Activated T-helper 1 cell treated with anti-CD3 and anti-CD28 coated beads, Interleukin-12 subunit alpha, Interleukin-12 subunit beta, Interleukin-2, Interleukin-4 antibody, amounts not matched to agents 30 ng/mL and 10 ng/mL and 1 ng/mL, durations not matched to agents 14 hours and 24 hours and 36 hours (primary cell): ENCODE measurements around the gene FLNB. TPM values are rescaled to one million over a fixed set of nuclear protein-coding genes. Genes with fewer than 3 reads are reported as not detected.

ENCODE experiments used
- DNase-seq: peaks from one replicate; pipeline ENCODE4 v3.0.0; 2021; ENCODE audit warnings: low spot score
- H3K27ac Mint-ChIP-seq: one replicate; pipeline ENCODE4 v1.8.0; 2021; ENCODE audit warnings: mild to moderate bottlenecking, mixed read lengths
- H3K27me3 Mint-ChIP-seq: one replicate; pipeline ENCODE4 v1.8.0; 2022; ENCODE audit warnings: mild to moderate bottlenecking, moderate library complexity, mixed read lengths; ENCODE audit not compliant: insufficient read depth
- H3K36me3 Mint-ChIP-seq: one replicate; pipeline ENCODE4 v1.8.0; 2021; ENCODE audit warnings: low read depth, mixed read lengths
- H3K4me1 Mint-ChIP-seq: one replicate; pipeline ENCODE4 v1.8.0; 2021; ENCODE audit warnings: low read depth, mixed read lengths
- H3K4me3 Mint-ChIP-seq: one replicate; pipeline ENCODE4 v1.8.0; 2021; ENCODE audit warnings: mild to moderate bottlenecking, moderate library complexity, mixed read lengths
- H3K9me3 Mint-ChIP-seq: one replicate; pipeline ENCODE4 v1.8.0; 2021; ENCODE audit warnings: mixed read lengths
- intact Hi-C: fragments of 100-400 bp; cut with micrococcal nuclease; formaldehyde crosslinking; loops from one replicate; pipeline ENCODE4 v1.15.1; 2024
- total RNA-seq: library from RNA; stranded (reverse); gene quantifications from 2 replicates; pipeline ENCODE4 v1.2.3, GENCODE V29; 2022

FLNB gene
- total RNA-seq = 22.3 and 24.1 TPM in 2 replicates

DNA sequence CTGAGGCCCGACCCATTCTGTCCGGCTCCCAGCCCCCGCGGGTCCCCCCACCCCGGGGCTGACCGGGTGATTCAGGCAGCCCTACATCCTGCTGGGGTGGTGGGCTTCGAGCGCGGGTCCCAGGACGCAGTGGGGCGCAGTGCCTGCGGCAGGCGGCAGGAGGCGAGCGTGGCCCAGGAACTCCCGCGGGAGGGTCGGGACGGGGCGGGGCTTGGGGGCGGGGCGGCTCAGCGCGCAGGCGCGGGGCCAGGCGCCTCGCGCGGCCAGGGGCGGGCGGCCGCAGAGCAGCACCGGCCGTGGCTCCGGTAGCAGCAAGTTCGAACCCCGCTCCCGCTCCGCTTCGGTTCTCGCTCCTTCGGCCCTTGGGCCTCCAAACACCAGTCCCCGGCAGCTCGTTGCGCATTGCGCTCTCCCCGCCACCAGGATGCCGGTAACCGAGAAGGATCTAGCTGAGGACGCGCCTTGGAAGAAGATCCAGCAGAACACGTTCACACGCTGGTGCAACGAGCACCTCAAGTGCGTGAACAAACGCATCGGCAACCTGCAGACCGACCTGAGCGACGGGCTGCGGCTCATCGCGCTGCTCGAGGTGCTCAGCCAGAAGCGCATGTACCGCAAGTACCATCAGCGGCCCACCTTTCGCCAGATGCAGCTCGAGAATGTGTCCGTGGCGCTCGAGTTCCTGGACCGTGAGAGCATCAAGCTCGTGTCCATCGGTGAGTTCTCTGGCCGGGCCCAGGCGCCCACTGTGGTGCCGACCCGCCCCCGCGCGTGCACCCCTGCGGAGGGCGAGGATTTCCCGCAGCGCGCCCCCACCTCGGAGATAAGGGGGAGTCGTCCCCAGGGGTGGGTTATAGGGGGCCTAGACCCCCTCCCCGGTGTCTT is at the start of gene FLNB:
TSS of gene FLNB (plus strand) at position 282 of the 885 bp plus-strand sequence. CDS start at position 425, 143 bp downstream.
- Mint-ChIP-seq H3K36me3 (peaks cover 8% of the 10 kb centered on the region), H3K27me3 (peaks cover 2% of the 10 kb centered on the region), H3K27ac (peak within 1 kb of the TSS; percentile 70), H3K9me3 (no peaks in the 10 kb centered on the region), H3K4me3 (peak within 1 kb of the TSS; percentile 85), H3K4me1 (peaks cover 39% of the 10 kb centered on the region)
- peak; percentile 65 for DNase-seq
- intact Hi-C loops = loop anchor here (1.0 to 10.0 kb wide), 9 partner anchors 25 to 426 kb away; partner anchors contain the start of genes ABHD6, HTD2, PDHB and RPP14

GRCh38 chr3:57958642-57959422 is 49.4 kb upstream of the FLNB start:
- no peaks in the 10 kb centered on the region for H3K9me3 Mint-ChIP-seq
- H3K4me3 Mint-ChIP-seq = no peak overlapping the region
- H3K36me3 Mint-ChIP-seq = no peaks in the 10 kb centered on the region
- no peak for DNase-seq
- H3K27ac Mint-ChIP-seq = no peak overlapping the region
- peaks cover 5% of the 10 kb centered on the region for H3K4me1 Mint-ChIP-seq
- no peaks in the 10 kb centered on the region for H3K27me3 Mint-ChIP-seq
- intact Hi-C loops = no loop called here

DNA sequence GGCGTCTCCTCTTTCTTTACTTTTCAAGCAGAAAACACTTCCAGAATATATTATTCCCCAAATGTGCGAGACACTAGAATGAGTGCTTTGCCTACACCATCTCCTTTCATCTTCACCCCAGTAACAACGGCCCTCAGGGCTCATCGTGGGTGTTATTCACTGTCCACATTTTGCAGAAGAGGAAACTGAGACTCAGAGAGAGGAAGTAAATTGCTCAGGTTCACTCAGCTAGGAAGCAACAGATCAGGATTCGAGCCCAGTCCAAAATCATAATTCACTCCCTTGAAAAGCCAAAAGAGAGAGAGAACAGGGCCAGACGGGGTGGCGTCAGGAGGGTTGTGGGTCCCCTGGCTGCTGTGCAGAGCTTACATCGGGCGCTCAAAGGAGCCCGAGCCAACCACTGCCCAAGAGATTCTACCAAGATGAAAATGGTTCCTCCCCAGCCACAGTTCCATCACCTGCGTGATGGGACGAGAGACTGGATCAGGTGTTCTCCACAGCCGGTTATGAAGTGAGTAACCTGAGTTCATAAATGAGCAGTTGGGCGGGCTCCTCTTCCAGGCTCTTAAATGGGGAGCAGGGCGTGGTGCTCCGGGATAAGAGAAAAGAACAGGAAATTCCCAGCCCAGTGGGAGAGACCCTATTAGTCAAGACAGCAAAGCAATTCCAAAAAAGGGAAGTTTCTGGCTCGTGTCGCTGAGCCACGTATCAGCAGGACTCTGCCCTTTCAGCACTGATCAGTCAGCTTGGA is 48.6 kb upstream of the FLNB start:
- DNase-seq = no peak
- Mint-ChIP-seq H3K27me3 (no peaks in the 10 kb centered on the region), H3K9me3 (no peaks in the 10 kb centered on the region), H3K27ac (no peak overlapping the region), H3K4me1 (peaks cover 5% of the 10 kb centered on the region), H3K36me3 (no peaks in the 10 kb centered on the region), H3K4me3 (no peak overlapping the region)
- intact Hi-C loops = no loop called here

DNA sequence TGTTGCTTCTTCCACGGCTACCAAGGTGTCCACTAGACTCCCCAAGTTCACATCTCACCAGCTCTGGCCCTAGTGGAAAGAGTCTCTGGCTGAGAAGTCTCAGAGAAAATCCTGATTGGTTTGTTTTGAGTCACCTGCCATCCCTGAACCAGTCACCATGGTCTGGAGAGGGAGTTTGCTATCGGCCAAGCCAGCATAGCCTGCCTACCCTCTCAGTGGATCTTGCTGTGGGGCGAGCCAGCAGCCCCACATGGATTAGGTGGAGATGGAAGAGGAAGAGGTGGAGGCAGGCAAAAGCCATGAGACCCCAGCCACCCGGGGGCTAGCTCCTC is 48.1 kb upstream of the FLNB start:
- intact Hi-C loops = no loop called here
- Mint-ChIP-seq H3K4me3 (no peak overlapping the region), H3K36me3 (no peaks in the 10 kb centered on the region), H3K9me3 (no peaks in the 10 kb centered on the region), H3K4me1 (peaks cover 5% of the 10 kb centered on the region), H3K27ac (no peak overlapping the region), H3K27me3 (no peaks in the 10 kb centered on the region)
- DNase-seq = no peak

GRCh38 chr3:57961177-57961827 is 46.9 kb upstream of the FLNB start:
- Mint-ChIP-seq H3K4me3 (no peak overlapping the region), H3K27me3 (no peaks in the 10 kb centered on the region), H3K27ac (no peak overlapping the region), H3K4me1 (peaks cover 5% of the 10 kb centered on the region), H3K9me3 (no peaks in the 10 kb centered on the region), H3K36me3 (no peaks in the 10 kb centered on the region)
- intact Hi-C loops = no loop called here
- no peak for DNase-seq

DNA sequence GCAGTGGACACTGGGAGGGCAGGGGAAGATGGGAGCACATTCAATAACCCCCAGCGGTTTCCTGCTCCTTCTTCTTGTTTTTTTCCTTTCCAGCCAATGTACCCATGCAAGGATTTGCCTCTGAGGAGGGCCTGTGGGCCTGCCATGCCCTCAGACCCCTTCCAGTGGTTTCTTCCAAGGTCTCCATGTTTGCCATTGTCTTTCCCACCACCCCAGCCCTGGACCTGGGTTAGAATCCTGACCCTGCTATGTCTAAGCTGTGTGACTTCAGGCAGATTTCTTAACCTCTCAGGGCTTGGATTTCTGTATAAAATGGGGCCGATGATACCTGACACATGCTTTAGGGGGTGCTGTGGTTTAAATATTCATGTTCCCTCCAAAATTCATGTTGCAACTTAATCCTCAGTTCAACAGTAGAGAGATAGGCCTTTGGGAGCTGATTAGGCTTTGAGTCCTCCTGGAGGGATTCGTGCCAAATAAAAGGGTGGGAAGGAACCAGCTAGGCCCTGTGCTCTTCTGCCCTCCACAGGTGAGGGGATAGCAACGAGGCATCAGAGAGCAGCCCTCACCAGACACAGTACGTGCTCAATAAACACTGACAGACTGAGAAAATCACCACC is 46.3 kb upstream of the FLNB start:
- Mint-ChIP-seq H3K9me3 (no peaks in the 10 kb centered on the region), H3K36me3 (no peaks in the 10 kb centered on the region), H3K4me3 (no peak overlapping the region), H3K27me3 (no peaks in the 10 kb centered on the region), H3K4me1 (peaks cover 5% of the 10 kb centered on the region), H3K27ac (no peak overlapping the region)
- intact Hi-C loops = loop anchor here (1.0 kb wide), 1 partner anchor 255 kb away; no protein-coding TSS in a partner anchor
- DNase-seq = no peak

DNA sequence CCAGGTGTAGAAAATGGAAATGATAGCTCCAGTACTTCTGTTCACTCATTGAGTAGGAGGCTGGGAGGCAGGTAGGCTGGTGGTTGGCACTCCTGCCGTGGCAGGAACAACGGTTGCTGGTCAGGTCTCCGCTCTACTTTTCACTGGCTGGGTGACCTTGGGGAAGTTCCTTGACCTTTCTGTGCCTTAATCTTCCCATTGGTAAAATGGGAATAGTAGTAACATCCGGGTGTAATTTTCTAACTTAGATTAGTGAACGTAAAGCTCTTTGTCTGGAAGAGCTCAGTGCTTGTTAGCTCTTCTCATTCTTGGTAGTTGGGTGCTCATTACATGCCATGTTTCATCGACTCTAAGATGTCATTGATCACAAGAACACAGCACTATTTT is 45.8 kb upstream of the FLNB start:
- H3K9me3 Mint-ChIP-seq = no peaks in the 10 kb centered on the region
- no peak overlapping the region for H3K27ac Mint-ChIP-seq
- peaks cover 7% of the 10 kb centered on the region for H3K4me1 Mint-ChIP-seq
- no peak for DNase-seq
- no peak overlapping the region for H3K4me3 Mint-ChIP-seq
- intact Hi-C loops = loop anchor here (1.0 kb wide), 1 partner anchor 255 kb away; no protein-coding TSS in a partner anchor
- H3K36me3 Mint-ChIP-seq = no peaks in the 10 kb centered on the region
- H3K27me3 Mint-ChIP-seq = no peaks in the 10 kb centered on the region

DNA sequence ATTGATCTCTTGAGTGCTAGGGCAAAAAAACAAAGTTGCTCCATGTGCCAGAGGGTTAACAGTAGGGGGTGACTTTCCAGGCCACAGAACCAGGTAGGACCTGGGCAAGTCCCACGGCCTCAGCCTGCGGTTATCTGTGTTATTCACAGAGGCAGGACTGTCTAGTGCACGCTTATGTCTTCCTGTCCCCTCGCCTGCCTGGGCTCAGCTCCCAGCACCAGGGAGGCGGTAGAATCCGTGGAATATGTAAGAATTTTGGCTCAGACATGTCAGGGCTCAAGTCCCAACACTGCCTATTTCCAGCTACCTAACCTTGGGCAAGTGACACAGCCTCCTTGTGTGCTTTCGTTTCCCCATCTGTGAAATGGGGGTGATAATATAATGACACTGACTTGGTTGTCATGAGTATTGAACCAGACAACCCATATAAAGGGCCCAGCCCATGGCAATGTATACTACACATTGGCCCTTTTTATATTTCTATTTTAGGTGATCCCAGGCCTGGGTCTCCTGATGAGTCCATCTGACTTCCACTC is 44.3 kb upstream of the FLNB start:
- intact Hi-C loops = no loop called here
- Mint-ChIP-seq H3K27ac (no peak overlapping the region), H3K36me3 (no peaks in the 10 kb centered on the region), H3K27me3 (no peaks in the 10 kb centered on the region), H3K9me3 (no peaks in the 10 kb centered on the region), H3K4me1 (peaks cover 13% of the 10 kb centered on the region), H3K4me3 (no peak overlapping the region)
- no peak for DNase-seq

DNA sequence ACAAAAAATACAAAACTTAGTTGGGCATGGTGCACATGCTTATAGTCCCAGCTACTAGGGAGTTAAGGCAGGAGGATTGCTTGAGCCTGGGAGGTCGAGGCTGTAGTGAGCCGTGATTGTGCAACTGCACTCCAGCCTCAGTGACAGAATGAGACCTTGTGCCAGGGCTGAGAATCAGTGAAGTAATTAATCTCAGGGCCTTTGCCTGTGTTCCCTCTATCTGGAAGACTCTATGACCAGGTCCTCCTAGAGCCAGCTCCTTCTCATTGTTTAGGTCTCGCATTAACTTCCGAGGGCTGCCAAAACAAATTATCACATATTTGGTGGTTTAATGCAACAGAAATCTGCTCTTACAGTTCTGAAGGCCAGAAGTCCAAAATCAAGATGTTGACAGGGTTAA is 41.4 kb upstream of the FLNB start:
- Mint-ChIP-seq H3K27ac (no peak overlapping the region), H3K4me3 (no peak overlapping the region), H3K4me1 (peaks cover 8% of the 10 kb centered on the region), H3K9me3 (no peaks in the 10 kb centered on the region), H3K36me3 (no peaks in the 10 kb centered on the region), H3K27me3 (no peaks in the 10 kb centered on the region)
- intact Hi-C loops = no loop called here
- DNase-seq = no peak

DNA sequence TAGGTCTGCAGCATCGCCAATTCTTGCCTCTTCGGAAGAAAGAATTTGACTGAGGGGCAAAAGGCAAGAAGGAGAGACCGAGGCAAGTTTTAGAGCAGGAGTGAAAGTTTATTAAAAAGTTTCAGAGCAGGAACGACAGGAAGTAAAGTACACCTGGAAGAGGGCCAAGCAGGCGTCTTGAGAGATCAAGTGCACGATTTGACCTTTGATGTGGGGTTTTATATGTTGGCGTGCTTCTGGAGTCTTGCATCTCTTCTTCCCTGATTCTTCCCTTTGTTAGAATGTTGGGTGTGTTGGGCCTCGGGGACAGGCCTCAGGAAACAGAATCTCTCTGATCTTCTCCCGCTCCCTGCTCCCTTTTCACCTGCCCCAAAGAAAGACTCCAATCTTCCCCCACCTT is 40.6 kb upstream of the FLNB start:
- DNase-seq = no peak
- peaks cover 8% of the 10 kb centered on the region for H3K4me1 Mint-ChIP-seq
- no peak overlapping the region for H3K27ac Mint-ChIP-seq
- H3K4me3 Mint-ChIP-seq = no peak overlapping the region
- no peaks in the 10 kb centered on the region for H3K27me3 Mint-ChIP-seq
- no peaks in the 10 kb centered on the region for H3K36me3 Mint-ChIP-seq
- H3K9me3 Mint-ChIP-seq = no peaks in the 10 kb centered on the region
- intact Hi-C loops = no loop called here

DNA sequence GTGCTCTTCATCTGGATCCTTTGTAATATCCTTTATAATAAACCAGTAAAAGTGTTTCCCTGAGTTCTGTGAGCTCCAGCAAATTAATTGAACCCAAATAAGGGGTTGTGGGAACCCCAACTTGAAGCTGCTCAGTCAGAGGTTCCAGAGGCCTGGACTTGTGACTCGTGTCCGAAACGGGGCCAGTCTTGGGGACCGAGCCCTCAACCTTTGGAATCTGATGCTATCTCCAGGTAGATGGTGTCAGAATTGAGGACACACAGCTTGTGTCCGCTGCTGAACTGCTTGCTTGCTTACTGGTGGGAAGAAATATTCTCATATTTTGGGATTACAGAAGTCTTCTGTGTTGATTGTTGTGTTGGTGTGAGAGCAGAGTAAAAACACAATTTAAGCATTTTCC is 39.7 kb upstream of the FLNB start:
- Mint-ChIP-seq H3K9me3 (no peaks in the 10 kb centered on the region), H3K4me3 (no peak overlapping the region), H3K4me1 (peaks cover 8% of the 10 kb centered on the region), H3K27ac (no peak overlapping the region), H3K27me3 (no peaks in the 10 kb centered on the region), H3K36me3 (no peaks in the 10 kb centered on the region)
- no peak for DNase-seq
- intact Hi-C loops = no loop called here

GRCh38 chr3:57971975-57972374 is 36.2 kb upstream of the FLNB start:
- no peaks in the 10 kb centered on the region for H3K36me3 Mint-ChIP-seq
- H3K27me3 Mint-ChIP-seq = no peaks in the 10 kb centered on the region
- no peak overlapping the region for H3K4me3 Mint-ChIP-seq
- H3K9me3 Mint-ChIP-seq = no peaks in the 10 kb centered on the region
- H3K27ac Mint-ChIP-seq = no peak overlapping the region
- peaks cover 8% of the 10 kb centered on the region for H3K4me1 Mint-ChIP-seq
- no peak for DNase-seq
- intact Hi-C loops = no loop called here
